Panc1 (cell line): ENCODE data around the gene LY6G5B. TPM values are rescaled to one million over a fixed set of nuclear protein-coding genes. Genes with fewer than 3 reads are reported as not detected.
A peak's percentile ranks its signal among the peaks of the same experiment; 100 is the strongest.

Source experiments
- ATAC-seq: fragments of 200-7000 bp; cut with Tn5 transposase; 2 replicates; pipeline ENCODE4 v1.9.1; 2020; ENCODE audit warnings: mild to moderate bottlenecking, moderate library complexity
- Bru-seq: library from RNA; stranded (reverse); fragments of 400-500 nt; gene quantifications from one replicate; lab custom pipeline; 2021; lab: Mats Ljungman, UMichigan
- BruChase-seq, 2 experiments: library from RNA; stranded (reverse); fragments of 400-500 nt; gene quantifications; one replicate each; lab custom pipeline; 2021; lab: Mats Ljungman, UMichigan
- BruUV-seq: library from RNA; stranded (reverse); fragments of 400-500 nt; replicated peaks from 2 replicates; lab custom pipeline; 2021; lab: Mats Ljungman, UMichigan
- CTCF ChIA-PET: fragments of 300-600 bp; sonication (Branson Sonifier 250); formaldehyde crosslinking; loops from one replicate; lab custom pipeline; 2022; ENCODE audit warnings: antibody characterized with exemption; lab: Charles Lee
- POLR2A ChIA-PET: fragments of 300-600 bp; sonication (Branson Sonifier 250); formaldehyde crosslinking; loops from one replicate; lab custom pipeline; 2022; ENCODE audit warnings: antibody characterized with exemption; lab: Charles Lee
- DNase-seq: peaks from one replicate; pipeline ENCODE4 v3.0.0-alpha.2; 2010; ENCODE audit warnings: low read depth, low spot score
- H3K27ac ChIP-seq: 2 replicates; pipeline ENCODE4 v1.5.1; 2011; ENCODE audit warnings: mild to moderate bottlenecking, low read length, inconsistent platforms
- H3K27me3 ChIP-seq: fragments of 200-500 bp; sonication (Bioruptor generic); 2 replicates; pipeline ENCODE4 v1.6.0; 2014; ENCODE audit warnings: low read length, inconsistent platforms; ENCODE audit not compliant: control insufficient read depth, insufficient read depth
- H3K36me3 ChIP-seq: fragments of 200-500 bp; sonication (Bioruptor generic); 2 replicates; pipeline ENCODE4 v1.5.1; 2014; ENCODE audit warnings: inconsistent platforms, mild to moderate bottlenecking, low read length, moderate library complexity; ENCODE audit not compliant: control insufficient read depth, insufficient read depth
- H3K4me1 ChIP-seq: 2 replicates; pipeline ENCODE4 v1.5.1; 2011; ENCODE audit warnings: inconsistent platforms, mild to moderate bottlenecking, low read length, moderate library complexity; ENCODE audit not compliant: control insufficient read depth, insufficient read depth
- H3K4me3 ChIP-seq, 2 experiments: 2 replicates each; pipeline ENCODE4 v1.5.1; 2011 to 2012; ENCODE audit warnings: low read depth in 2 of 2, low read length in 2 of 2, mild to moderate bottlenecking in 2 of 2, inconsistent platforms in 1 of 2, moderate library complexity in 1 of 2
- H3K9me3 ChIP-seq: fragments of 200-500 bp; sonication (Bioruptor generic); 2 replicates; pipeline ENCODE4 v1.5.1; 2014; ENCODE audit warnings: low read depth, mild to moderate bottlenecking, inconsistent platforms, low read length, moderate library complexity; ENCODE audit not compliant: control insufficient read depth, insufficient read depth
- CTCF ChIP-seq: fragments of 450-650 bp; IDR thresholded peaks from 2 replicates; pipeline ENCODE4 v1.5.1; 2017; ENCODE audit warnings: mild to moderate bottlenecking
- POLR2AphosphoS5 ChIP-seq: IDR thresholded peaks from 2 replicates; pipeline ENCODE4 v1.6.1; 2012; ENCODE audit warnings: mild to moderate bottlenecking, low read depth, low read length, moderate library complexity
- REST ChIP-seq, 2 experiments: IDR thresholded peaks; 2 replicates each; pipeline ENCODE4 v1.6.1; 2011 to 2012; ENCODE audit warnings: low read depth in 2 of 2, control low read depth in 1 of 2, low read length in 1 of 2, mild to moderate bottlenecking in 1 of 2, moderate library complexity in 1 of 2; ENCODE audit not compliant: insufficient read depth in 1 of 2
- SIN3A ChIP-seq: IDR thresholded peaks from 2 replicates; pipeline ENCODE4 v1.6.1; 2012; ENCODE audit warnings: low read depth, mild to moderate bottlenecking, low read length, moderate library complexity, borderline replicate concordance; ENCODE audit not compliant: insufficient read depth
- TCF7L2 ChIP-seq: IDR thresholded peaks from 2 replicates; pipeline ENCODE4 v1.6.1; 2011; ENCODE audit warnings: mild to moderate bottlenecking, low read depth, low read length, inconsistent platforms
- in situ Hi-C: cut with HindIII; loops from 2 replicates; pipeline ENCODE4 v1.10.0; 2016; ENCODE audit warnings: low sequenced_read_pairs, low pct_unique_long_range_greater_than_20kb
- intact Hi-C: fragments of 100-400 bp; cut with micrococcal nuclease; formaldehyde crosslinking; loops from one replicate; pipeline ENCODE4 v1.10.0; 2022; ENCODE audit not compliant: unreplicated experiment
- long read RNA-seq: library from polyadenylated mRNA; unstranded; transcript quantifications from one replicate; pipeline ENCODE4 v2.0.0, GENCODE V29; 2021; ENCODE audit not compliant: unreplicated experiment
- polyA plus RNA-seq: library from polyadenylated mRNA; unstranded; fragments of >200 nt; gene quantifications from one replicate; pipeline ENCODE4 v1.2.1, GENCODE V29; 2012; ENCODE audit warnings: missing spikeins; ENCODE audit not compliant: insufficient read length
- total RNA-seq: library from RNA; stranded (reverse); gene quantifications from one replicate; pipeline ENCODE4 v1.2.1, GENCODE V29; 2021; ENCODE audit not compliant: unreplicated experiment

The LY6G5B gene
- total RNA-seq: 21.2 TPM
- 19.1 TPM for polyA plus RNA-seq
- percentile 92 among the genes with signal in this experiment for Bru-seq, nascent RNA
- percentile 98 among the genes with signal in this experiment for BruChase-seq, experiment 1, labeled RNA remaining after a 2-hour chase
- BruChase-seq, experiment 2, labeled RNA remaining after a 6-hour chase: percentile 93 among the genes with signal in this experiment
- long read RNA-seq, partial matches to known transcripts: 0 of 6 reads
- long read RNA-seq, other reads (novel, unspliced or antisense): 6 of 6 reads

- in situ Hi-C loops: no loop called here
- DNase-seq (no peak), ATAC-seq (no peak)
- peaks cover 39% of the 10 kb centered on the region for H3K36me3 ChIP-seq
- CTCF ChIA-PET: interaction anchor here (0.6 kb wide), 1 partner anchor 9 kb away, joined by 6 read pairs; no protein-coding TSS in a partner anchor
- no peak within 1 kb of the TSS for H3K4me3 ChIP-seq
- H3K4me1 ChIP-seq: peaks cover 4% of the 10 kb centered on the region
- BruUV-seq: no TSS peak
- H3K27ac ChIP-seq: no peak within 1 kb of the TSS
- no peaks in the 10 kb centered on the region for H3K9me3 ChIP-seq
- intact Hi-C loops: no loop called here
- TF ChIP-seq REST (IDR thresholded peaks at IDR 0.05; ENCODE audit: insufficient read depth in 1 of 2, low read depth in 2 of 2, low read length in 1 of 2) (no peak), POLR2AphosphoS5 (no peak), SIN3A (no peak), CTCF (no peak), TCF7L2 (no peak)
- H3K27me3 ChIP-seq: no peaks in the 10 kb centered on the region
- POLR2A ChIA-PET: interaction anchor here (0.7 kb wide), 1 partner anchor 145 kb away, joined by 4 read pairs; no protein-coding TSS in a partner anchor
These were observed at the start of gene LY6G5B for GRCh38 chr6:31669676-31670075. TSS of gene LY6G5B (plus strand) at chr6:31669976. CDS start at chr6:31670951, 975 bp downstream.

GRCh38 chr6:31620586-31621319, 49.0 kb upstream of the LY6G5B start, which contains the start of gene PRRC2A:
TSS of gene PRRC2A (plus strand) at chr6:31620715. CDS start at chr6:31622790, 2,075 bp downstream.
- in situ Hi-C loops: no loop called here
- intact Hi-C loops: loop anchor here (1.0 kb wide), 1 partner anchor 10 kb away; no protein-coding TSS in a partner anchor
- no TSS peak for BruUV-seq
- H3K27ac ChIP-seq: peak within 1 kb of the TSS; percentile 100
- TF ChIP-seq REST (IDR thresholded peaks at IDR 0.05; ENCODE audit: insufficient read depth in 1 of 2, low read depth in 2 of 2, low read length in 1 of 2) (no peak), TCF7L2 (no peak; the same call in 1 of the 2 replicates), SIN3A (0 out of 2 replicates have a peak, but pooled peaks have one; percentile 81), POLR2AphosphoS5 (no peak; the same call in 1 of the 2 replicates)
- H3K4me1 ChIP-seq: peaks cover 12% of the 10 kb centered on the region
- no peak for DNase-seq
- H3K4me3 ChIP-seq: peak within 1 kb of the TSS; percentile 83 to 84
- ATAC-seq: peak; percentile 85
- no peaks in the 10 kb centered on the region for H3K27me3 ChIP-seq
- ChIA-PET POLR2A (no interaction called here), CTCF (interaction anchor here (0.6 kb wide), 1 partner anchor 85 kb away, joined by 3 read pairs; no protein-coding TSS in a partner anchor)
- peaks cover 22% of the 10 kb centered on the region for H3K36me3 ChIP-seq
- no peaks in the 10 kb centered on the region for H3K9me3 ChIP-seq
